Measurements from ENCODE around the gene CHST5.

- TF ChIP-seq CTCF (IDR thresholded peaks at IDR 0.05) (no peak), ZFX (IDR thresholded peaks at IDR 0.05; ENCODE audit: borderline replicate concordance) (no peak)
Observed at GRCh38 chr16:75576384-75576811, 40.5 kb upstream of the CHST5 start.

Data from 22Rv1 (cell line).